Ishikawa (cell line): ENCODE measurements around the gene DUSP8.

ENCODE experiments used
- CEBPB ChIP-seq: IDR thresholded peaks from 2 replicates; pipeline ENCODE4 v1.6.1; 2012
- EGR1 ChIP-seq: IDR thresholded peaks from 2 replicates; pipeline ENCODE4 v1.6.1; 2012
- EP300 ChIP-seq: IDR thresholded peaks from 2 replicates; pipeline ENCODE4 v1.6.1; 2012; ENCODE audit warnings: borderline replicate concordance
- FOXM1 ChIP-seq: IDR thresholded peaks from 2 replicates; pipeline ENCODE4 v1.6.1; 2012; ENCODE audit warnings: low read depth, borderline replicate concordance
- MAX ChIP-seq: IDR thresholded peaks from 2 replicates; pipeline ENCODE4 v1.6.1; 2012
- NFIC ChIP-seq: IDR thresholded peaks from 2 replicates; pipeline ENCODE4 v1.6.1; 2012
- RAD21 ChIP-seq: IDR thresholded peaks from 2 replicates; pipeline ENCODE4 v1.6.1; 2012; ENCODE audit warnings: low read depth
- REST ChIP-seq: IDR thresholded peaks from 2 replicates; pipeline ENCODE4 v1.6.1; 2012; ENCODE audit warnings: low read depth, mild to moderate bottlenecking
- TAF1 ChIP-seq: IDR thresholded peaks from 2 replicates; pipeline ENCODE4 v1.6.1; 2012; ENCODE audit warnings: low read depth, mild to moderate bottlenecking
- TCF12 ChIP-seq: IDR thresholded peaks from 2 replicates; pipeline ENCODE4 v1.6.1; 2012; ENCODE audit warnings: low read depth
- TEAD4 ChIP-seq: IDR thresholded peaks from 2 replicates; pipeline ENCODE4 v1.6.1; 2012
- USF1 ChIP-seq: IDR thresholded peaks from 2 replicates; pipeline ENCODE4 v1.6.1; 2012
- YY1 ChIP-seq: IDR thresholded peaks from 2 replicates; pipeline ENCODE4 v1.6.1; 2012; ENCODE audit warnings: low read depth
- ZBTB7A ChIP-seq: IDR thresholded peaks from 2 replicates; pipeline ENCODE4 v1.6.1; 2012; ENCODE audit warnings: low read depth

Gene DUSP8

GRCh38 chr11:1519028-1520010, 52.8 kb downstream of the DUSP8 start:
- TF ChIP-seq REST (peak; percentile 63), USF1 (no peak)

- TF ChIP-seq TEAD4 (no peak), NFIC (no peak), RAD21 (no peak), YY1 (no peak), TCF12 (no peak), USF1 (no peak), EP300 (no peak), EGR1 (no peak), ZBTB7A (no peak), TAF1 (no peak), FOXM1 (no peak), REST (no peak)
Observed at GRCh38 chr11:1518301-1518700, 53.8 kb downstream of the DUSP8 start.

- TF ChIP-seq RAD21: no peak
- TF ChIP-seq ZBTB7A: no peak
- TF ChIP-seq TAF1: no peak
- no peak for TF ChIP-seq YY1
- TF ChIP-seq MAX: no peak
- TF ChIP-seq USF1: no peak
- no peak for TF ChIP-seq CEBPB
- TF ChIP-seq REST: no peak
- no peak for TF ChIP-seq FOXM1
- TF ChIP-seq TEAD4: no peak
- no peak for TF ChIP-seq NFIC
- TF ChIP-seq TCF12: no peak
Observed at GRCh38 chr11:1517117-1518005, 54.7 kb downstream of the DUSP8 start.
